Liver (tissue), 9 donors: ENCODE data around the gene STIM2. TPM values are rescaled to one million over a fixed set of nuclear protein-coding genes. Genes with fewer than 3 reads are reported as not detected.

Source experiments
- DNase-seq: peaks from one replicate; pipeline ENCODE4 v3.0.0-alpha.2; 2017; ENCODE audit warnings: low spot score
- H3K27ac ChIP-seq, 2 donors: one replicate each; pipeline ENCODE4 v1.7.0; 2013; ENCODE audit warnings: inconsistent platforms in 2 of 2, low read length in 2 of 2, control low read depth in 1 of 2, low read depth in 1 of 2, mild to moderate bottlenecking in 1 of 2
- H3K27me3 ChIP-seq, 4 donors: one replicate each; pipeline versions ENCODE4 v1.6.1 to v1.7.0; 2013; ENCODE audit warnings: low read length in 3 of 4, inconsistent platforms in 1 of 4, mild to moderate bottlenecking in 1 of 4, moderate library complexity in 1 of 4; ENCODE audit not compliant: control insufficient read depth in 4 of 4, insufficient read depth in 4 of 4
- H3K36me3 ChIP-seq, 4 donors: one replicate each; pipeline versions ENCODE4 v1.6.1 to v1.7.0; 2013; ENCODE audit warnings: low read length in 3 of 4, mild to moderate bottlenecking in 3 of 4, low read depth in 1 of 4, moderate library complexity in 1 of 4; ENCODE audit not compliant: control insufficient read depth in 4 of 4, insufficient read depth in 3 of 4
- H3K4me1 ChIP-seq, 4 donors: one replicate each; pipeline versions ENCODE4 v1.6.1 to v1.7.0; 2013; ENCODE audit warnings: low read length in 3 of 4, mild to moderate bottlenecking in 3 of 4, moderate library complexity in 1 of 4; ENCODE audit not compliant: control insufficient read depth in 4 of 4, insufficient read depth in 4 of 4
- H3K4me3 ChIP-seq, 3 donors: one replicate each; pipeline versions ENCODE4 v1.6.1 to v1.7.0; 2013; ENCODE audit warnings: low read length in 3 of 3, control low read depth in 1 of 3, low read depth in 1 of 3, mild to moderate bottlenecking in 1 of 3
- H3K9ac ChIP-seq, 2 donors: one replicate each; pipeline ENCODE4 v1.7.0; 2013; ENCODE audit warnings: low read length in 2 of 2, mild to moderate bottlenecking in 2 of 2, moderate library complexity in 2 of 2, control low read depth in 1 of 2, low read depth in 1 of 2
- H3K9me3 ChIP-seq, 4 donors: one replicate each; pipeline versions ENCODE4 v1.6.1 to v1.7.0; 2013; ENCODE audit warnings: low read length in 3 of 4; ENCODE audit not compliant: control insufficient read depth in 4 of 4
- EGR1 ChIP-seq, 2 donors: IDR thresholded peaks; 2 replicates each; pipeline ENCODE4 v1.6.1; 2016 to 2018; ENCODE audit warnings: antibody characterized with exemption in 2 of 2, low read depth in 2 of 2
- FOXA1 ChIP-seq: IDR thresholded peaks from 2 replicates; pipeline ENCODE4 v1.6.1; 2016; ENCODE audit warnings: antibody characterized with exemption
- FOXA2 ChIP-seq: IDR thresholded peaks from 2 replicates; pipeline ENCODE4 v1.6.1; 2016; ENCODE audit warnings: antibody characterized with exemption
- GABPA ChIP-seq, 2 donors: IDR thresholded peaks in 1 of 2; conservative IDR thresholded peaks in 1 of 2; 2 replicates each; pipeline ENCODE4 v1.6.1; 2016; ENCODE audit warnings: antibody characterized with exemption in 2 of 2, mild to moderate bottlenecking in 1 of 2, moderate library complexity in 1 of 2
- HNF4A ChIP-seq, 2 donors: conservative IDR thresholded peaks; 2 replicates each; pipeline ENCODE4 v1.6.1; 2016; ENCODE audit warnings: antibody characterized with exemption in 2 of 2, mild to moderate bottlenecking in 2 of 2
- HNF4G ChIP-seq: IDR thresholded peaks from 2 replicates; pipeline ENCODE4 v1.6.1; 2016; ENCODE audit warnings: antibody characterized with exemption
- JUND ChIP-seq, 2 donors: IDR thresholded peaks; 2 replicates each; pipeline ENCODE4 v1.6.1; 2016; ENCODE audit warnings: antibody characterized with exemption in 2 of 2
- NR2F2 ChIP-seq: IDR thresholded peaks from 2 replicates; pipeline ENCODE4 v1.6.1; 2016; ENCODE audit warnings: antibody characterized with exemption
- RAD21 ChIP-seq, 2 donors: IDR thresholded peaks; 2 replicates each; pipeline ENCODE4 v1.6.1; 2016; ENCODE audit warnings: antibody characterized with exemption in 2 of 2, mild to moderate bottlenecking in 2 of 2
- RXRA ChIP-seq, 2 donors: IDR thresholded peaks; 2 replicates each; pipeline ENCODE4 v1.6.1; 2017 to 2018; ENCODE audit warnings: antibody characterized with exemption in 2 of 2, mild to moderate bottlenecking in 1 of 2
- SP1 ChIP-seq: IDR thresholded peaks from 2 replicates; pipeline ENCODE4 v1.6.1; 2018; ENCODE audit warnings: antibody characterized with exemption, mild to moderate bottlenecking
- TAF1 ChIP-seq: conservative IDR thresholded peaks from 2 replicates; pipeline ENCODE4 v1.6.1; 2016; ENCODE audit warnings: antibody characterized with exemption, mild to moderate bottlenecking
- YY1 ChIP-seq: IDR thresholded peaks from 2 replicates; pipeline ENCODE4 v1.6.1; 2016; ENCODE audit warnings: antibody characterized with exemption, mild to moderate bottlenecking
- WGBS: extraction: QIAGEN DNeasy Blood & Tissue Kit; methylation state at CpG from one replicate; pipeline ENCODE4 v1.1.7; 2013; 5-methylcytosine and 5-hydroxymethylcytosine counted together
- polyA plus RNA-seq, 2 donors: library from polyadenylated mRNA; stranded (reverse) in 1 of 2; unstranded in 1 of 2; fragments of 200-250 nt in 1 of 2; fragments of >200 nt in 1 of 2; fragmentation: Nextera tagmentation in 1 of 2; extraction: Ambion mirVana in 1 of 2; gene quantifications; one replicate each; pipeline versions ENCODE4 v1.2.1 to v1.2.3, GENCODE V29; 2013 to 2015
- total RNA-seq, 2 donors: library from RNA; depleted of rRNA; stranded (reverse); fragments of >200 nt; gene quantifications; one replicate each; pipeline ENCODE4 v1.2.3, GENCODE V29; 2014
- TF ChIP-seq, protein P1 (sequence below): IDR thresholded peaks from 2 replicates; pipeline ENCODE4 v1.6.1; 2016; ENCODE audit warnings: antibody characterized with exemption
- TF ChIP-seq, protein P2 (sequence below): fragments of 150-350 bp; IDR thresholded peaks from 2 replicates; pipeline ENCODE4 v1.5.1; 2017; ENCODE audit warnings: improper control_type of control experiment, low read depth, low read length; ENCODE audit not compliant: missing input control
- TF ChIP-seq, protein P3 (sequence below): IDR thresholded peaks from 2 replicates; pipeline ENCODE4 v1.6.1; 2016; ENCODE audit warnings: antibody characterized with exemption, mild to moderate bottlenecking
- TF ChIP-seq, protein P4 (sequence below): IDR thresholded peaks from 2 replicates; pipeline ENCODE4 v1.6.1; 2016; ENCODE audit warnings: antibody characterized with exemption
- TF ChIP-seq, protein P5 (sequence below): IDR thresholded peaks from 2 replicates; pipeline ENCODE4 v1.6.1; 2016; ENCODE audit warnings: antibody characterized with exemption
- donor health status: healthy.
- donor health status: healthy.
- donor health status: healthy.
- donor health status: healthy.
- donor health status: healthy.

STIM2 gene
- total and polyA plus RNA-seq, 4 donors = 5.4 to 11.1 (median 6.9) TPM

DNA sequence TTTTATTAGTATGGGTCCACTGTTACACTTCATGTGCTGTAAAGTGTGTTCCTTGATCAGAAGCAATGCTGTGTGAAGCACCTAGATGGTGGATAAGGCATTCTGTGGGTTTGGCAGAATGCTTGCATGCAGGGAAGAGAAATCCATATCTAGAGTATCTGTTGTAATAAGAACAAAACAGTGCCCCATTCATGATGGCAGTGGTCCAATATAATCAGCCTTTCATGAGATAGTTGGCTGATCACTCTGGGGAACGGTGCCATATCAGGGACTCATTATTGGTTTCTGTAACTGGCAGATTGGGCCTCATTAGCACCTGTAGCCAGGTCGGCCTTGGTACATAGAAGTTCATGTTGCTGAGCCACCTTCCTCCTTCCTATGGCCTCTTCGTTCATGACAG lies 28.7 kb downstream of the STIM2 start:
- Histone ChIP-seq H3K9me3 (no peaks in the 10 kb centered on the region), H3K36me3 (no peaks in the 10 kb centered on the region), H3K27me3 (no peaks in the 10 kb centered on the region), H3K27ac (no peak overlapping the region), H3K4me1 (peaks cover 0 to 1% (median 0%) of the 10 kb centered on the region in 4 donors), H3K4me3 (no peak overlapping the region), H3K9ac (no peak overlapping the region)
- TF ChIP-seq, protein P1, sequence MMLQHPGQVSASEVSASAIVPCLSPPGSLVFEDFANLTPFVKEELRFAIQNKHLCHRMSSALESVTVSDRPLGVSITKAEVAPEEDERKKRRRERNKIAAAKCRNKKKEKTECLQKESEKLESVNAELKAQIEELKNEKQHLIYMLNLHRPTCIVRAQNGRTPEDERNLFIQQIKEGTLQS = no peak
- no peak for TF ChIP-seq EGR1 (IDR thresholded peaks at IDR 0.05; ENCODE audit: low read depth in 2 of 2)
- no peak for TF ChIP-seq GABPA (IDR thresholded peaks at IDR 0.05 in 1 of 2, conservative IDR thresholded peaks at IDR 0.05 in 1 of 2)
- TF ChIP-seq RXRA (IDR thresholded peaks at IDR 0.05) = no peak
- no peak for TF ChIP-seq TAF1
- TF ChIP-seq YY1 = no peak
- no peak for TF ChIP-seq NR2F2
- no peak for TF ChIP-seq FOXA2
- no peak for TF ChIP-seq HNF4A (conservative IDR thresholded peaks at IDR 0.05)
- no peak for TF ChIP-seq JUND (IDR thresholded peaks at IDR 0.05)
- no peak for TF ChIP-seq HNF4G
- TF ChIP-seq, protein P2, sequence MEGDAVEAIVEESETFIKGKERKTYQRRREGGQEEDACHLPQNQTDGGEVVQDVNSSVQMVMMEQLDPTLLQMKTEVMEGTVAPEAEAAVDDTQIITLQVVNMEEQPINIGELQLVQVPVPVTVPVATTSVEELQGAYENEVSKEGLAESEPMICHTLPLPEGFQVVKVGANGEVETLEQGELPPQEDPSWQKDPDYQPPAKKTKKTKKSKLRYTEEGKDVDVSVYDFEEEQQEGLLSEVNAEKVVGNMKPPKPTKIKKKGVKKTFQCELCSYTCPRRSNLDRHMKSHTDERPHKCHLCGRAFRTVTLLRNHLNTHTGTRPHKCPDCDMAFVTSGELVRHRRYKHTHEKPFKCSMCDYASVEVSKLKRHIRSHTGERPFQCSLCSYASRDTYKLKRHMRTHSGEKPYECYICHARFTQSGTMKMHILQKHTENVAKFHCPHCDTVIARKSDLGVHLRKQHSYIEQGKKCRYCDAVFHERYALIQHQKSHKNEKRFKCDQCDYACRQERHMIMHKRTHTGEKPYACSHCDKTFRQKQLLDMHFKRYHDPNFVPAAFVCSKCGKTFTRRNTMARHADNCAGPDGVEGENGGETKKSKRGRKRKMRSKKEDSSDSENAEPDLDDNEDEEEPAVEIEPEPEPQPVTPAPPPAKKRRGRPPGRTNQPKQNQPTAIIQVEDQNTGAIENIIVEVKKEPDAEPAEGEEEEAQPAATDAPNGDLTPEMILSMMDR = no peak
- TF ChIP-seq, protein P3, sequence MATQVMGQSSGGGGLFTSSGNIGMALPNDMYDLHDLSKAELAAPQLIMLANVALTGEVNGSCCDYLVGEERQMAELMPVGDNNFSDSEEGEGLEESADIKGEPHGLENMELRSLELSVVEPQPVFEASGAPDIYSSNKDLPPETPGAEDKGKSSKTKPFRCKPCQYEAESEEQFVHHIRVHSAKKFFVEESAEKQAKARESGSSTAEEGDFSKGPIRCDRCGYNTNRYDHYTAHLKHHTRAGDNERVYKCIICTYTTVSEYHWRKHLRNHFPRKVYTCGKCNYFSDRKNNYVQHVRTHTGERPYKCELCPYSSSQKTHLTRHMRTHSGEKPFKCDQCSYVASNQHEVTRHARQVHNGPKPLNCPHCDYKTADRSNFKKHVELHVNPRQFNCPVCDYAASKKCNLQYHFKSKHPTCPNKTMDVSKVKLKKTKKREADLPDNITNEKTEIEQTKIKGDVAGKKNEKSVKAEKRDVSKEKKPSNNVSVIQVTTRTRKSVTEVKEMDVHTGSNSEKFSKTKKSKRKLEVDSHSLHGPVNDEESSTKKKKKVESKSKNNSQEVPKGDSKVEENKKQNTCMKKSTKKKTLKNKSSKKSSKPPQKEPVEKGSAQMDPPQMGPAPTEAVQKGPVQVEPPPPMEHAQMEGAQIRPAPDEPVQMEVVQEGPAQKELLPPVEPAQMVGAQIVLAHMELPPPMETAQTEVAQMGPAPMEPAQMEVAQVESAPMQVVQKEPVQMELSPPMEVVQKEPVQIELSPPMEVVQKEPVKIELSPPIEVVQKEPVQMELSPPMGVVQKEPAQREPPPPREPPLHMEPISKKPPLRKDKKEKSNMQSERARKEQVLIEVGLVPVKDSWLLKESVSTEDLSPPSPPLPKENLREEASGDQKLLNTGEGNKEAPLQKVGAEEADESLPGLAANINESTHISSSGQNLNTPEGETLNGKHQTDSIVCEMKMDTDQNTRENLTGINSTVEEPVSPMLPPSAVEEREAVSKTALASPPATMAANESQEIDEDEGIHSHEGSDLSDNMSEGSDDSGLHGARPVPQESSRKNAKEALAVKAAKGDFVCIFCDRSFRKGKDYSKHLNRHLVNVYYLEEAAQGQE = no peak
- TF ChIP-seq RAD21 (IDR thresholded peaks at IDR 0.05) = no peak
- no peak for TF ChIP-seq SP1
- no peak for TF ChIP-seq FOXA1
- DNase-seq = no peak
- 86% methylated on average over 3 of the region's 3 CpGs for WGBS

DNA sequence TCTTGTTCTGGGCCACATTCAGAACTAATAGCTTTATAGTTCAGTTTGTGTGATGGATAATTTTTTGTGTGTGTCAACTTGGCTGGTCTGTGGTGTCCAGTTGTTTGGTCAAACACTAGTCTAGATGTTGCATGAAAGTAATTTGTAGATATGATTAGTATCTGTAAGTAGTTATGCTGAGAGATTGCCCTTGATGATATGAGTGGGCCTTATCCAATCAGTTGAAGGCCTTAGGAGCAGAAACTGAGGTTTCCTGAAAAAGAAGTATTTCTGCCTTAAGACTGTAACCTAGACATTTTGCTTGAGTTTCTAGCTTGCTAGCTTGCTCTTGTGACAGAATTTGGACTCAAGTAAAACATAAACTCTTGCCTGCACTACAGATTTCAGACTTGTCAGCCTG lies 30.4 kb downstream of the STIM2 start:
- Histone ChIP-seq H3K9ac (no peak overlapping the region), H3K4me1 (peaks cover 0 to 1% (median 0%) of the 10 kb centered on the region in 4 donors), H3K36me3 (no peaks in the 10 kb centered on the region), H3K4me3 (no peak overlapping the region), H3K27ac (no peak overlapping the region), H3K9me3 (no peaks in the 10 kb centered on the region), H3K27me3 (no peaks in the 10 kb centered on the region)
- DNase-seq = no peak
- TF ChIP-seq, protein P3 = no peak
- TF ChIP-seq, protein P4, sequence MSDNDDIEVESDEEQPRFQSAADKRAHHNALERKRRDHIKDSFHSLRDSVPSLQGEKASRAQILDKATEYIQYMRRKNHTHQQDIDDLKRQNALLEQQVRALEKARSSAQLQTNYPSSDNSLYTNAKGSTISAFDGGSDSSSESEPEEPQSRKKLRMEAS = no peak
- no peak for TF ChIP-seq RXRA (IDR thresholded peaks at IDR 0.05)
- no peak for TF ChIP-seq HNF4G
- no peak for TF ChIP-seq HNF4A (conservative IDR thresholded peaks at IDR 0.05)
- TF ChIP-seq RAD21 (IDR thresholded peaks at IDR 0.05) = no peak
- TF ChIP-seq, protein P2 = no peak
- no peak for TF ChIP-seq SP1
- TF ChIP-seq, protein P5, sequence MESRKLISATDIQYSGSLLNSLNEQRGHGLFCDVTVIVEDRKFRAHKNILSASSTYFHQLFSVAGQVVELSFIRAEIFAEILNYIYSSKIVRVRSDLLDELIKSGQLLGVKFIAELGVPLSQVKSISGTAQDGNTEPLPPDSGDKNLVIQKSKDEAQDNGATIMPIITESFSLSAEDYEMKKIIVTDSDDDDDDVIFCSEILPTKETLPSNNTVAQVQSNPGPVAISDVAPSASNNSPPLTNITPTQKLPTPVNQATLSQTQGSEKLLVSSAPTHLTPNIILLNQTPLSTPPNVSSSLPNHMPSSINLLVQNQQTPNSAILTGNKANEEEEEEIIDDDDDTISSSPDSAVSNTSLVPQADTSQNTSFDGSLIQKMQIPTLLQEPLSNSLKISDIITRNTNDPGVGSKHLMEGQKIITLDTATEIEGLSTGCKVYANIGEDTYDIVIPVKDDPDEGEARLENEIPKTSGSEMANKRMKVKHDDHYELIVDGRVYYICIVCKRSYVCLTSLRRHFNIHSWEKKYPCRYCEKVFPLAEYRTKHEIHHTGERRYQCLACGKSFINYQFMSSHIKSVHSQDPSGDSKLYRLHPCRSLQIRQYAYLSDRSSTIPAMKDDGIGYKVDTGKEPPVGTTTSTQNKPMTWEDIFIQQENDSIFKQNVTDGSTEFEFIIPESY = no peak
- no peak for TF ChIP-seq GABPA (IDR thresholded peaks at IDR 0.05 in 1 of 2, conservative IDR thresholded peaks at IDR 0.05 in 1 of 2)
- TF ChIP-seq FOXA2 = no peak
- no peak for TF ChIP-seq EGR1 (IDR thresholded peaks at IDR 0.05; ENCODE audit: low read depth in 2 of 2)
- no peak for TF ChIP-seq FOXA1
